MM.1S (cell line): ENCODE measurements around the gene APOL4.

Source experiments
- DNase-seq: peaks from one replicate; pipeline ENCODE4 v3.0.0-alpha.2; 2015
- H2AFZ ChIP-seq: fragments of 300-600 bp; sonication (generic); 2 replicates; pipeline ENCODE4 v1.6.0; 2016; ENCODE audit warnings: antibody characterized with exemption, low read length
- H3F3A ChIP-seq: fragments of 300-600 bp; sonication (generic); 2 replicates; pipeline ENCODE4 v1.6.1; 2016; ENCODE audit warnings: mild to moderate bottlenecking, antibody characterized with exemption, low read length, moderate library complexity, mixed read lengths; ENCODE audit not compliant: insufficient read depth
- H3K27ac ChIP-seq: fragments of 300-600 bp; sonication (generic); 2 replicates; pipeline ENCODE4 v1.5.1; 2016; ENCODE audit warnings: mild to moderate bottlenecking, low read length
- H3K27me3 ChIP-seq: fragments of 300-600 bp; sonication (generic); replicated peaks from 2 replicates; pipeline ENCODE4 v1.6.0; 2016; ENCODE audit warnings: low read length; ENCODE audit not compliant: insufficient read depth
- H3K36me3 ChIP-seq: fragments of 300-600 bp; sonication (generic); replicated peaks from 2 replicates; pipeline ENCODE4 v1.6.1; 2016; ENCODE audit warnings: mild to moderate bottlenecking, low read length, mixed read lengths; ENCODE audit not compliant: insufficient read depth
- H3K4me1 ChIP-seq: fragments of 300-600 bp; sonication (generic); 2 replicates; pipeline ENCODE4 v1.6.1; 2016; ENCODE audit warnings: low read length, mixed read lengths
- H3K4me2 ChIP-seq: fragments of 300-600 bp; sonication (generic); 2 replicates; pipeline ENCODE4 v1.6.0; 2016; ENCODE audit warnings: low read depth, low read length
- H3K4me3 ChIP-seq: fragments of 300-600 bp; sonication (generic); 2 replicates; pipeline ENCODE4 v1.5.1; 2016; ENCODE audit warnings: low read length, mixed read lengths
- H3K79me2 ChIP-seq: fragments of 300-600 bp; sonication (generic); 2 replicates; pipeline ENCODE4 v1.6.1; 2016; ENCODE audit warnings: mixed run types, low read length, mixed read lengths
- H3K9ac ChIP-seq: fragments of 300-600 bp; sonication (generic); 2 replicates; pipeline ENCODE4 v1.6.1; 2016; ENCODE audit warnings: low read length, mixed read lengths
- H3K9me2 ChIP-seq: fragments of 300-600 bp; sonication (generic); replicated peaks from 2 replicates; pipeline ENCODE4 v1.6.1; 2016; ENCODE audit warnings: mild to moderate bottlenecking, low read length, mixed read lengths; ENCODE audit not compliant: insufficient read depth
- H3K9me3 ChIP-seq: fragments of 300-600 bp; sonication (generic); replicated peaks from 2 replicates; pipeline ENCODE4 v1.6.1; 2016; ENCODE audit warnings: mild to moderate bottlenecking, low read length, mixed read lengths; ENCODE audit not compliant: insufficient read depth
- H4K20me1 ChIP-seq: fragments of 300-600 bp; sonication (generic); 2 replicates; pipeline ENCODE4 v1.6.1; 2016; ENCODE audit warnings: mild to moderate bottlenecking, low read length, moderate library complexity, mixed read lengths; ENCODE audit not compliant: insufficient read depth
- CTCF ChIP-seq: fragments of 300-600 bp; sonication (generic); IDR thresholded peaks from 2 replicates; pipeline ENCODE4 v1.5.1; 2016; ENCODE audit warnings: antibody characterized with exemption, low read length, mixed read lengths
- EZH2 ChIP-seq: fragments of 300-600 bp; sonication (generic); optimal IDR thresholded peaks from 2 replicates; pipeline ENCODE3; 2017; ENCODE audit warnings: low read depth, mild to moderate bottlenecking, antibody characterized with exemption, low read length, mixed read lengths
- EZH2phosphoT487 ChIP-seq: fragments of 300-600 bp; sonication (generic); IDR thresholded peaks from 2 replicates; pipeline ENCODE4 v1.6.1; 2018; ENCODE audit warnings: antibody characterized with exemption, low read length

Gene APOL4

GRCh38 chr22:36184433-36185025 is 17.1 kb downstream of the APOL4 start:
- no peak for DNase-seq
- Histone ChIP-seq H3F3A (no peaks in the 10 kb centered on the region), H3K4me2 (no peak overlapping the region), H3K9me2 (no peaks in the 10 kb centered on the region), H3K4me1 (no peaks in the 10 kb centered on the region), H4K20me1 (no peaks in the 10 kb centered on the region), H3K9ac (no peak overlapping the region), H3K27me3 (no peaks in the 10 kb centered on the region), H3K4me3 (no peak overlapping the region), H2AFZ (no peak overlapping the region), H3K27ac (no peak overlapping the region), H3K36me3 (no peaks in the 10 kb centered on the region), H3K9me3 (no peaks in the 10 kb centered on the region), H3K79me2 (no peaks in the 10 kb centered on the region)
- TF ChIP-seq EZH2: no peak

- Histone ChIP-seq H2AFZ (no peak overlapping the region), H3K4me1 (no peaks in the 10 kb centered on the region), H3K9me2 (no peaks in the 10 kb centered on the region), H3K4me3 (no peak overlapping the region), H3K79me2 (no peaks in the 10 kb centered on the region), H3F3A (no peaks in the 10 kb centered on the region), H3K27me3 (no peaks in the 10 kb centered on the region), H3K9ac (no peak overlapping the region), H3K27ac (no peak overlapping the region), H3K9me3 (no peaks in the 10 kb centered on the region), H4K20me1 (no peaks in the 10 kb centered on the region), H3K4me2 (no peak overlapping the region), H3K36me3 (no peaks in the 10 kb centered on the region)
- no peak for TF ChIP-seq CTCF
- TF ChIP-seq EZH2phosphoT487: no peak
- no peak for TF ChIP-seq EZH2
- DNase-seq: no peak
These were observed 18.2 kb downstream of the APOL4 start for GRCh38 chr22:36183446-36183845.

- H3K27me3 ChIP-seq: no peaks in the 10 kb centered on the region
- no peak overlapping the region for H3K9ac ChIP-seq
- no peak for DNase-seq
- no peaks in the 10 kb centered on the region for H3K79me2 ChIP-seq
- no peaks in the 10 kb centered on the region for H4K20me1 ChIP-seq
- H3K36me3 ChIP-seq: no peaks in the 10 kb centered on the region
- H3K4me2 ChIP-seq: no peak overlapping the region
- H3K9me3 ChIP-seq: no peaks in the 10 kb centered on the region
- H3K9me2 ChIP-seq: no peaks in the 10 kb centered on the region
- TF ChIP-seq EZH2: no peak
- TF ChIP-seq EZH2phosphoT487: no peak
- no peak for TF ChIP-seq CTCF
- no peaks in the 10 kb centered on the region for H3K4me1 ChIP-seq
- no peak overlapping the region for H2AFZ ChIP-seq
- H3K4me3 ChIP-seq: no peak overlapping the region
- H3F3A ChIP-seq: no peaks in the 10 kb centered on the region
- H3K27ac ChIP-seq: no peak overlapping the region
These were observed 18.8 kb downstream of the APOL4 start for GRCh38 chr22:36182857-36183256.

GRCh38 chr22:36182056-36182455 is 19.6 kb downstream of the APOL4 start:
- no peaks in the 10 kb centered on the region for H4K20me1 ChIP-seq
- no peaks in the 10 kb centered on the region for H3K4me1 ChIP-seq
- no peak overlapping the region for H2AFZ ChIP-seq

More at GRCh38 chr22:36182056-36182455, 19.6 kb downstream of the APOL4 start:
- Histone ChIP-seq H3K4me2 (no peak overlapping the region), H3K36me3 (no peaks in the 10 kb centered on the region), H3K27ac (no peak overlapping the region), H3K9me2 (no peaks in the 10 kb centered on the region), H3F3A (no peaks in the 10 kb centered on the region), H3K4me3 (no peak overlapping the region), H3K9ac (no peak overlapping the region), H3K9me3 (no peaks in the 10 kb centered on the region), H3K27me3 (no peaks in the 10 kb centered on the region), H3K79me2 (no peaks in the 10 kb centered on the region)
- DNase-seq: no peak
- TF ChIP-seq EZH2 (no peak), CTCF (no peak), EZH2phosphoT487 (no peak)
